Upper lobe of left lung (tissue), 4 donors: ENCODE data around the gene GP1BB.

Experiments used
- EP300 ChIP-seq, 4 donors: sonication (generic); formaldehyde crosslinking; IDR thresholded peaks; one replicate each; pipeline ENCODE4 v1.5.1; 2017; ENCODE audit warnings: antibody characterized with exemption in 4 of 4, control low read depth in 2 of 4
- POLR2A ChIP-seq, 4 donors: fragments of 450-650 bp; IDR thresholded peaks; one replicate each; pipeline ENCODE4 v1.5.1; 2016 to 2017; ENCODE audit warnings: antibody characterized with exemption in 4 of 4, mild to moderate bottlenecking in 2 of 4
- POLR2AphosphoS5 ChIP-seq, 2 donors: sonication (generic); formaldehyde crosslinking; IDR thresholded peaks; one replicate each; pipeline ENCODE4 v1.5.1; 2017; ENCODE audit warnings: antibody characterized with exemption in 2 of 2
- TF ChIP-seq, protein P1 (sequence below), 6 experiments: fragments of 450-650 bp in 4 of 6; fragments of 200-600 bp in 2 of 6; sonication (generic) in 2 of 6; IDR thresholded peaks; one replicate each; pipeline ENCODE4 v1.5.1; 2016 to 2019; ENCODE audit warnings: antibody characterized with exemption in 6 of 6

DNA sequence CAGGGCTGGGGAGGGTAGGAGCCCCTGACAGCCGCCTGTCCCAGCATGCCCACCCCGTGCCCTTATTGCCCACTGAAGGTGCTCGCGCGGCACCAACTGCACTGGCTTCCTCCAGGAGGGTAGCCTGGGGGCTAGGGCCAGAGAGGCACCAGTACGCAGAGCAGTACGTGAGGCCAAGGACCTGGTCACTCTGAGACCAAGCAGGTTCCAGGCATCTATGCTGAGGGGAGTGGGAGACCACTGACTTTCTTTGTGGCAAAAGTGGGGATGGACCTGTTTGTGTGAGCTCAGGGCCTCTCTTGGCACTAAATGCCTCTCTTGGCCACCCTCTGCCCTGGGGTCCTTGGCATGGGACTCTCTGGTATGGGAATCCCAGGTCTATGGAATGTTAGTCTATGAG, 10.8 kb downstream of the GP1BB start:
- TF ChIP-seq EP300 (IDR thresholded peaks at IDR 0.05): no peak
- no peak for TF ChIP-seq POLR2A (IDR thresholded peaks at IDR 0.05)
- TF ChIP-seq POLR2AphosphoS5 (IDR thresholded peaks at IDR 0.05): no peak
- TF ChIP-seq, protein P1, sequence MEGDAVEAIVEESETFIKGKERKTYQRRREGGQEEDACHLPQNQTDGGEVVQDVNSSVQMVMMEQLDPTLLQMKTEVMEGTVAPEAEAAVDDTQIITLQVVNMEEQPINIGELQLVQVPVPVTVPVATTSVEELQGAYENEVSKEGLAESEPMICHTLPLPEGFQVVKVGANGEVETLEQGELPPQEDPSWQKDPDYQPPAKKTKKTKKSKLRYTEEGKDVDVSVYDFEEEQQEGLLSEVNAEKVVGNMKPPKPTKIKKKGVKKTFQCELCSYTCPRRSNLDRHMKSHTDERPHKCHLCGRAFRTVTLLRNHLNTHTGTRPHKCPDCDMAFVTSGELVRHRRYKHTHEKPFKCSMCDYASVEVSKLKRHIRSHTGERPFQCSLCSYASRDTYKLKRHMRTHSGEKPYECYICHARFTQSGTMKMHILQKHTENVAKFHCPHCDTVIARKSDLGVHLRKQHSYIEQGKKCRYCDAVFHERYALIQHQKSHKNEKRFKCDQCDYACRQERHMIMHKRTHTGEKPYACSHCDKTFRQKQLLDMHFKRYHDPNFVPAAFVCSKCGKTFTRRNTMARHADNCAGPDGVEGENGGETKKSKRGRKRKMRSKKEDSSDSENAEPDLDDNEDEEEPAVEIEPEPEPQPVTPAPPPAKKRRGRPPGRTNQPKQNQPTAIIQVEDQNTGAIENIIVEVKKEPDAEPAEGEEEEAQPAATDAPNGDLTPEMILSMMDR (IDR thresholded peaks at IDR 0.05): no peak
